ENCODE results near the gene EEFSEC.

Gene EEFSEC

DNA sequence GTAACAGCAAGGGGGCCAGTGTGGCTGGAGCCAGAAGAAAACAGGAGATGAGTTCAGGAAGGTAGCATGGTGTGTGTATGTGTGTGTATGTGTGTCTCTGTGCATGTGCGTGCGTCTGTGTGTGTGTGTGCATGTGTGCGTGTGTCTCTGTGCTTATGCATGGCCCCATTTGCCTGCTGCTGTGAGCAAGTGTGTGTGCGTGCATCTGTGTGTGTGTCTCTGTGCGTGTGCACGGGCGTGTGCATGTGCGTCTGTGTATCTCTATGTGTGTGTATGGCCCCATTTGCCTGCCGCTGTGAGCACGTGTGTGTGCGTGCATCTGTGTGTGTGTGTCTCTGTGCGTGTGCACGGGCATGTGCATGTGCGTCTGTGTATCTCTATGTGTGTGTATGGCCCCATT is 7.1 kb upstream of the EEFSEC start:
- TF ChIP-seq, protein P1, sequence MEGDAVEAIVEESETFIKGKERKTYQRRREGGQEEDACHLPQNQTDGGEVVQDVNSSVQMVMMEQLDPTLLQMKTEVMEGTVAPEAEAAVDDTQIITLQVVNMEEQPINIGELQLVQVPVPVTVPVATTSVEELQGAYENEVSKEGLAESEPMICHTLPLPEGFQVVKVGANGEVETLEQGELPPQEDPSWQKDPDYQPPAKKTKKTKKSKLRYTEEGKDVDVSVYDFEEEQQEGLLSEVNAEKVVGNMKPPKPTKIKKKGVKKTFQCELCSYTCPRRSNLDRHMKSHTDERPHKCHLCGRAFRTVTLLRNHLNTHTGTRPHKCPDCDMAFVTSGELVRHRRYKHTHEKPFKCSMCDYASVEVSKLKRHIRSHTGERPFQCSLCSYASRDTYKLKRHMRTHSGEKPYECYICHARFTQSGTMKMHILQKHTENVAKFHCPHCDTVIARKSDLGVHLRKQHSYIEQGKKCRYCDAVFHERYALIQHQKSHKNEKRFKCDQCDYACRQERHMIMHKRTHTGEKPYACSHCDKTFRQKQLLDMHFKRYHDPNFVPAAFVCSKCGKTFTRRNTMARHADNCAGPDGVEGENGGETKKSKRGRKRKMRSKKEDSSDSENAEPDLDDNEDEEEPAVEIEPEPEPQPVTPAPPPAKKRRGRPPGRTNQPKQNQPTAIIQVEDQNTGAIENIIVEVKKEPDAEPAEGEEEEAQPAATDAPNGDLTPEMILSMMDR (IDR thresholded peaks at IDR 0.05; ENCODE audit: low read length), result no peak
- TF ChIP-seq EZH2phosphoT487 (IDR thresholded peaks at IDR 0.05; ENCODE audit: low read length), result no peak
- no peak for TF ChIP-seq EZH2 (optimal IDR thresholded peaks at IDR 0.05; ENCODE audit: low read depth, low read length)
- no peaks in the 10 kb centered on the region for H3K4me1 ChIP-seq (ENCODE audit: low read length)
- no peaks in the 10 kb centered on the region for H3K27me3 ChIP-seq (replicated peaks; ENCODE audit: insufficient read depth, low read length)
- no peak overlapping the region for H2AFZ ChIP-seq (ENCODE audit: low read length)
- no peak overlapping the region for H3K9ac ChIP-seq (ENCODE audit: low read length)
- H4K20me1 ChIP-seq (ENCODE audit: insufficient read depth, low read length), result no peaks in the 10 kb centered on the region
- no peak for DNase-seq
- H3F3A ChIP-seq (ENCODE audit: insufficient read depth, low read length), result no peaks in the 10 kb centered on the region
- no peak overlapping the region for H3K27ac ChIP-seq (ENCODE audit: low read length)
- no peaks in the 10 kb centered on the region for H3K9me3 ChIP-seq (replicated peaks; ENCODE audit: insufficient read depth, low read length)
- H3K9me2 ChIP-seq (replicated peaks; ENCODE audit: insufficient read depth, low read length), result no peaks in the 10 kb centered on the region
- H3K4me3 ChIP-seq (ENCODE audit: low read length), result no peak overlapping the region
- no peaks in the 10 kb centered on the region for H3K36me3 ChIP-seq (replicated peaks; ENCODE audit: insufficient read depth, low read length)
- H3K79me2 ChIP-seq (ENCODE audit: low read length), result no peaks in the 10 kb centered on the region
- no peak overlapping the region for H3K4me2 ChIP-seq (ENCODE audit: low read depth, low read length)

DNA sequence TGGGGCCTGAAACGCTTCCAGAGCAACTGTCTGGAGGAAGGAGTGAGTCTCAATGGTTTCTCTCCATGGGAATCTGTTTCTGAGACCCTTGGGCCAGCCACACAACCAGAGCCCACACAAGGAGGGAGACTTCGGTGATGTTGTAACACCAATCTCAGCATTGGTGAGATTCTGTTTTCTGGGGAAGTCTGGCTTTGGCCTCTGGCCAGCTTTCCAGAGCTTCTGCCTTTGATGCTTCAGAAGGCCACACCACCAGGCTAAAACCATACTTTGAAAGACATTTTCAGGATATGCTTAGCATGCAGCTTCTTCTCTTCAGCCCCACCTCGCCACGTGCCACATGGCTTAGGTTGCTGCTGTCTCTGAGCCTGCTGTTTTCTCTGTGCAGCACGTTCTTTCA is 3.6 kb upstream of the EEFSEC start:
- H3K4me1 ChIP-seq (ENCODE audit: low read length), result no peaks in the 10 kb centered on the region
- no peaks in the 10 kb centered on the region for H3K9me3 ChIP-seq (replicated peaks; ENCODE audit: insufficient read depth, low read length)
- no peaks in the 10 kb centered on the region for H3K36me3 ChIP-seq (replicated peaks; ENCODE audit: insufficient read depth, low read length)
- TF ChIP-seq, protein P1 (IDR thresholded peaks at IDR 0.05; ENCODE audit: low read length), result no peak
- no peak for TF ChIP-seq EZH2phosphoT487 (IDR thresholded peaks at IDR 0.05; ENCODE audit: low read length)
- no peak for TF ChIP-seq EZH2 (optimal IDR thresholded peaks at IDR 0.05; ENCODE audit: low read depth, low read length)
- no peaks in the 10 kb centered on the region for H3K9me2 ChIP-seq (replicated peaks; ENCODE audit: insufficient read depth, low read length)
- no peaks in the 10 kb centered on the region for H3K27me3 ChIP-seq (replicated peaks; ENCODE audit: insufficient read depth, low read length)
- no peak overlapping the region for H2AFZ ChIP-seq (ENCODE audit: low read length)
- H3K4me3 ChIP-seq (ENCODE audit: low read length), result no peak overlapping the region
- no peak overlapping the region for H3K4me2 ChIP-seq (ENCODE audit: low read depth, low read length)
- peaks cover 12% of the 10 kb centered on the region for H3F3A ChIP-seq (ENCODE audit: insufficient read depth, low read length)
- no peak overlapping the region for H3K9ac ChIP-seq (ENCODE audit: low read length)
- no peak for DNase-seq
- H4K20me1 ChIP-seq (ENCODE audit: insufficient read depth, low read length), result no peaks in the 10 kb centered on the region
- H3K27ac ChIP-seq (ENCODE audit: low read length), result no peak overlapping the region
- peaks cover 9% of the 10 kb centered on the region for H3K79me2 ChIP-seq (ENCODE audit: low read length)

DNA sequence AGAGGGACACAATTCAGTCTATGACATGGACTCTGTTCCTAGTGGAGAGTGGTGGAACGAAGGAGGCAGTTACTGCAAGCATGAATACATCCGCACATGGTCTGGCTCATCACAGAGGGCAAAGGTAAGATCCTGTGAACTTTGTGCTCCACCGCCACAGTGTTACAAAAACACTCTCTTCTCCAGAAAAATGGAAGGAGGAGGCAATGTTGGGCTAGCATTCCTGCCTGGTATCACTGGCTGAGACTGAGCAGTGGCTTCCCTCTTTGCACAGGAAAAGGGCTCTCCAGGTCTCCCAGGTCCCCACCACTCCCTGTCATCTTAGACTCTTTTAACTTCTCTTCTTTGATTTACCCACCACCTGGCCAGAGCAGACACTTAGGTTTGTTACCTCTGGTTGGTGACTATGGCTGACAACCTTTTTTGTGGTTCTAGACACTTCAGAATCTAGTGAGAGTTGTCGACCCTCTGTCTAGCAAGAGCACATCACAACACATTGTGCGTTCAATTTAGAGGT is 1.5 kb upstream of the EEFSEC start:
- DNase-seq, result no peak
- no peak overlapping the region for H2AFZ ChIP-seq (ENCODE audit: low read length)

More for the DNA sequence above, 1.5 kb upstream of the EEFSEC start:
- H3K4me2 ChIP-seq (ENCODE audit: low read depth, low read length), result no peak overlapping the region
- H3K9ac ChIP-seq (ENCODE audit: low read length), result no peak overlapping the region
- H3K9me3 ChIP-seq (replicated peaks; ENCODE audit: insufficient read depth, low read length), result no peaks in the 10 kb centered on the region
- TF ChIP-seq, protein P1 (IDR thresholded peaks at IDR 0.05; ENCODE audit: low read length), result no peak
- TF ChIP-seq EZH2 (optimal IDR thresholded peaks at IDR 0.05; ENCODE audit: low read depth, low read length) (no peak), EZH2phosphoT487 (IDR thresholded peaks at IDR 0.05; ENCODE audit: low read length) (no peak)
- no peaks in the 10 kb centered on the region for H3K36me3 ChIP-seq (replicated peaks; ENCODE audit: insufficient read depth, low read length)
- peaks cover 12% of the 10 kb centered on the region for H3F3A ChIP-seq (ENCODE audit: insufficient read depth, low read length)
- no peaks in the 10 kb centered on the region for H3K27me3 ChIP-seq (replicated peaks; ENCODE audit: insufficient read depth, low read length)
- no peaks in the 10 kb centered on the region for H3K9me2 ChIP-seq (replicated peaks; ENCODE audit: insufficient read depth, low read length)
- no peak overlapping the region for H3K27ac ChIP-seq (ENCODE audit: low read length)
- no peaks in the 10 kb centered on the region for H4K20me1 ChIP-seq (ENCODE audit: insufficient read depth, low read length)
- H3K4me1 ChIP-seq (ENCODE audit: low read length), result no peaks in the 10 kb centered on the region
- no peak overlapping the region for H3K4me3 ChIP-seq (ENCODE audit: low read length)
- H3K79me2 ChIP-seq (ENCODE audit: low read length), result peaks cover 21% of the 10 kb centered on the region

Measured in MM.1S (cell line).